GM12878 (cell line): ENCODE data around the gene NME8. TPM values are rescaled to one million over a fixed set of nuclear protein-coding genes. Genes with fewer than 3 reads are reported as not detected.

Experiments
- ATAC-seq: fragments of 200-7000 bp; cut with Tn5 transposase; 3 replicates; pipeline ENCODE4 v1.9.1; 2020; ENCODE audit warnings: mild to moderate bottlenecking, moderate library complexity
- BruUV-seq: library from RNA; stranded (reverse); fragments of 400-500 nt; replicated peaks from 2 replicates; lab custom pipeline; 2021; lab: Mats Ljungman, UMichigan
- CTCF ChIA-PET: fragments of 300-600 bp; sonication (Branson Sonifier 250); formaldehyde crosslinking; extraction: SDS; loops from one replicate; lab custom pipeline; 2021; ENCODE audit warnings: inconsistent platforms; lab: Yijun Ruan, JAX
- POLR2A ChIA-PET: fragments of 350-600 bp; formaldehyde crosslinking; extraction: SDS; loops from one replicate; lab custom pipeline; 2021; ENCODE audit warnings: inconsistent platforms; lab: Charles Lee
- RAD21 ChIA-PET: fragments of 300-600 bp; sonication (Branson Sonifier 250); formaldehyde crosslinking; loops from one replicate; lab custom pipeline; 2023; ENCODE audit warnings: antibody characterized with exemption; ENCODE audit not compliant: unreplicated experiment; lab: Charles Lee
- SMC1A ChIA-PET: fragments of 300-600 bp; sonication (Branson Sonifier 250); formaldehyde crosslinking; loops from one replicate; lab custom pipeline; 2023; ENCODE audit not compliant: unreplicated experiment, uncharacterized antibody; lab: Charles Lee
- DNase-seq: peaks from one replicate; pipeline ENCODE4 v3.0.0-alpha.2; 2011; ENCODE audit warnings: low read depth, low spot score
- FAIRE-seq: peaks from 3 replicates; lab custom pipeline; 2011; peaks lifted over from hg19 to GRCh38; lab: Jason Lieb, UNC
- H2AFZ ChIP-seq: 2 replicates; pipeline ENCODE4 v1.6.0; 2011; ENCODE audit warnings: low read depth, low read length, control low read depth; ENCODE audit not compliant: control insufficient read depth
- H3K27ac ChIP-seq: 2 replicates; pipeline ENCODE4 v1.5.1; 2011; ENCODE audit warnings: control low read depth; ENCODE audit not compliant: control insufficient read depth, insufficient read depth
- H3K27me3 ChIP-seq, 2 experiments: replicated peaks in 1 of 2; 2 replicates each; pipeline versions ENCODE4 v1.6.0 to v1.6.1; 2011; ENCODE audit warnings: low read length in 1 of 2; ENCODE audit not compliant: control insufficient read depth in 2 of 2, insufficient read depth in 2 of 2
- H3K36me3 ChIP-seq, 2 experiments: 2 replicates each; pipeline ENCODE4 v1.5.1; 2011; ENCODE audit warnings: low read length in 1 of 2; ENCODE audit not compliant: control insufficient read depth in 2 of 2, insufficient read depth in 2 of 2
- H3K4me1 ChIP-seq: 2 replicates; pipeline ENCODE4 v1.6.1; 2011; ENCODE audit warnings: mild to moderate bottlenecking, low read length, moderate library complexity, mixed read lengths; ENCODE audit not compliant: control insufficient read depth, insufficient read depth
- H3K4me2 ChIP-seq: 2 replicates; pipeline ENCODE4 v1.6.0; 2011; ENCODE audit warnings: control low read depth; ENCODE audit not compliant: control insufficient read depth, insufficient read depth
- H3K4me3 ChIP-seq: fragments of 200-600 bp; sonication (generic); 2 replicates; pipeline ENCODE4 v1.5.1; 2016
- H3K79me2 ChIP-seq: 2 replicates; pipeline ENCODE4 v1.6.0; 2011; ENCODE audit warnings: low read length; ENCODE audit not compliant: control insufficient read depth, insufficient read depth
- H3K9ac ChIP-seq: 2 replicates; pipeline ENCODE4 v1.8.0; 2011; ENCODE audit warnings: low read length, control low read depth, mixed read lengths; ENCODE audit not compliant: control insufficient read depth, insufficient read depth
- H3K9me3 ChIP-seq: replicated peaks from 3 replicates; pipeline ENCODE4 v1.5.1; 2011; ENCODE audit warnings: mild to moderate bottlenecking, low read length; ENCODE audit not compliant: control insufficient read depth, insufficient read depth
- H4K20me1 ChIP-seq: 2 replicates; pipeline ENCODE4 v1.6.0; 2011; ENCODE audit not compliant: control insufficient read depth, insufficient read depth
- CEBPB ChIP-seq, 2 experiments: fragments of 150-350 bp in 1 of 2; IDR thresholded peaks; 2 replicates each; pipeline ENCODE4 v1.6.1; 2012 to 2014; ENCODE audit warnings: low read depth in 2 of 2, low read length in 2 of 2, borderline replicate concordance in 1 of 2, inconsistent platforms in 1 of 2
- DPF2 ChIP-seq: fragments of 450-650 bp; IDR thresholded peaks from 2 replicates; pipeline ENCODE4 v1.6.1; 2017; ENCODE audit warnings: mild to moderate bottlenecking
- EZH2 ChIP-seq: IDR thresholded peaks from 2 replicates; pipeline ENCODE4 v1.6.1; 2012; ENCODE audit warnings: low read depth, mild to moderate bottlenecking, control low read depth, inconsistent platforms, low read length, borderline replicate concordance; ENCODE audit not compliant: control insufficient read depth
- GABPA ChIP-seq: IDR thresholded peaks from 2 replicates; pipeline ENCODE4 v1.6.1; 2014; ENCODE audit warnings: antibody characterized with exemption, low read depth, mild to moderate bottlenecking, inconsistent platforms
- IKZF1 ChIP-seq: fragments of 450-650 bp; conservative IDR thresholded peaks from 2 replicates; pipeline ENCODE4 v1.6.1; 2017; ENCODE audit warnings: antibody characterized with exemption, mild to moderate bottlenecking
- MAX ChIP-seq: IDR thresholded peaks from 2 replicates; pipeline ENCODE4 v1.6.1; 2012; ENCODE audit warnings: low read depth, low read length, improper control_type of control experiment
- MEF2B ChIP-seq: fragments of 450-650 bp; IDR thresholded peaks from 2 replicates; pipeline ENCODE4 v1.6.1; 2018; ENCODE audit warnings: mild to moderate bottlenecking, moderate library complexity; ENCODE audit not compliant: partially characterized antibody, poor library complexity, severe bottlenecking
- PKNOX1 ChIP-seq: fragments of 450-650 bp; IDR thresholded peaks from 2 replicates; pipeline ENCODE4 v1.6.1; 2016; ENCODE audit warnings: mild to moderate bottlenecking
- RCOR1 ChIP-seq: conservative IDR thresholded peaks from 2 replicates; pipeline ENCODE4 v1.6.1; 2012; ENCODE audit warnings: low read depth, low read length, improper control_type of control experiment
- RUNX3 ChIP-seq: IDR thresholded peaks from 2 replicates; pipeline ENCODE4 v1.6.1; 2012; ENCODE audit warnings: low read length, inconsistent platforms
- SMAD5 ChIP-seq: IDR thresholded peaks from 2 replicates; pipeline ENCODE4 v1.6.1; 2016; ENCODE audit warnings: antibody characterized with exemption, low read depth
- SPI1 ChIP-seq: IDR thresholded peaks from 2 replicates; pipeline ENCODE4 v1.6.1; 2011; ENCODE audit warnings: low read depth, mild to moderate bottlenecking, low read length, moderate library complexity, borderline replicate concordance; ENCODE audit not compliant: insufficient read depth
- SUPT20H ChIP-seq: IDR thresholded peaks from 2 replicates; pipeline ENCODE4 v1.6.1; 2011; ENCODE audit warnings: low read depth, mild to moderate bottlenecking, low read length, moderate library complexity, borderline replicate concordance; ENCODE audit not compliant: control insufficient read depth
- TBL1XR1 ChIP-seq: IDR thresholded peaks from 2 replicates; pipeline ENCODE4 v1.6.1; 2012; ENCODE audit warnings: low read depth, low read length, improper control_type of control experiment
- YY1 ChIP-seq: IDR thresholded peaks from 2 replicates; pipeline ENCODE4 v1.6.1; 2011; ENCODE audit warnings: low read depth, mild to moderate bottlenecking, low read length
- ZNF207 ChIP-seq: fragments of 450-650 bp; IDR thresholded peaks from 2 replicates; pipeline ENCODE4 v1.6.1; 2014; ENCODE audit warnings: antibody characterized with exemption, mild to moderate bottlenecking, borderline replicate concordance
- WGBS: methylation state at CpG from one replicate; pipeline ENCODE4 v1.1.6; 2016; ENCODE audit warnings: low lambda C conversion rate; ENCODE audit not compliant: insufficient replicate concordance, insufficient coverage; ENCODE audit errors: missing lambda C conversion rate; 5-methylcytosine and 5-hydroxymethylcytosine counted together
- in situ Hi-C: fragments of 300-500 bp; cut with MboI; formaldehyde crosslinking; loops from 9 replicates; pipeline ENCODE4 v1.14.3; 2018; ENCODE audit warnings: mixed read lengths
- intact Hi-C: fragments of 100-400 bp; cut with micrococcal nuclease; formaldehyde crosslinking; loops from one replicate; pipeline ENCODE4 v1.14.2; 2022; ENCODE audit not compliant: unreplicated experiment
- polyA plus RNA-seq, 11 experiments: library from polyadenylated mRNA; depleted of rRNA in 4 of 11; unstranded in 6 of 11; stranded (reverse) in 5 of 11; fragments of >200 nt; fragmentation: Nextera tagmentation in 4 of 11; fragmentation: Illumina TruSeq in 1 of 11; extraction: Ambion mirVana in 4 of 11; extraction: Trizol in 1 of 11; gene quantifications; 1 replicate in 1 of 11; 2 replicates in 10 of 11; pipeline versions ENCODE4 v1.2.1 to v1.2.3, GENCODE V29; 2011 to 2016; ENCODE audit warnings: inconsistent platforms in 2 of 11, missing spikeins in 2 of 11, low read depth in 1 of 11
- total RNA-seq, 4 experiments: library from RNA; depleted of rRNA in 3 of 4; stranded (reverse); fragments of >200 nt in 3 of 4; fragmentation: Illumina TruSeq in 1 of 4; extraction: Trizol in 1 of 4; gene quantifications; 2 replicates each; pipeline versions ENCODE4 v1.2.1 to v1.2.3, GENCODE V29; 2013 to 2021

NME8 gene
- total and polyA plus RNA-seq, 10 of the 15 experiments (the other 5 are each of a cell fraction or from before 2014, with no cell fraction given): 0.03 to 3.5 (median 0.52) TPM; not detected in 2

DNA sequence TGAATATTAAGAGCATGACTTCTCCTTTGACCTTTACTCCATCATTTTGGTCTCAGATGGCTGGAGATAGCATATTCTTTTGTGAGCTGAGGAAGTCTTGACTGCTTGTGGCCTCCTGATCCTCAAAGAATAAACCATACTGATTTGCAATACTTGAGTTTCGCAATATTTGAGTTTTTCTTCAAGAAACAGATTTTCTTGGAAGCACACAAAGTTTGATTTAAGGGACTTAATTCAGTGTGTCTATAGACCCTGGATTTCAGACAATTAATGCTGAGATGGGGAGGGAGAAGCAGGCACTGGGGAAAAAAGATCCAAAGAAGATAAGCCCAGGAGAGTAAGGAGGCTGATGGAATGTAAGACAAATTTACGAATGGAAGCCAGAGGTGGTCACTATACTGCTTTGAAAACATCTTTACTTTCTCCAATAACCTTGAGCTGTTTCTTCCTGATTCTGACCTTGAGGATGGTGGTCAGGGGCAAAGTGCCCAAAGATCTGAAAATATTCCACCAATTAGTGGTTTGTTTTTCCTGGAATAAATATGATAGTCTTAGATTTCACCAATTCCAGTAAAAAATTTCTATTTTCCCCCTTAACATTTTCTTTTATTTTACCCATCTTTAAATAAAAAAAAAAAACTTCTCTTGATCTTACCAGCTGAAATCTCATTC, 79.5 kb downstream of the NME8 start:
- intact Hi-C loops: no loop called here
- Histone ChIP-seq H2AFZ (no peak overlapping the region), H3K79me2 (no peaks in the 10 kb centered on the region), H3K36me3 (no peaks in the 10 kb centered on the region), H4K20me1 (no peaks in the 10 kb centered on the region), H3K27ac (no peak overlapping the region), H3K4me3 (no peak overlapping the region), H3K4me2 (no peak overlapping the region), H3K9ac (no peak overlapping the region), H3K27me3 (no peaks in the 10 kb centered on the region), H3K9me3 (peaks cover 8% of the 10 kb centered on the region; the same call in 2 of the 3 replicates), H3K4me1 (no peaks in the 10 kb centered on the region)
- SMC1A ChIA-PET: interaction anchor here (0.5 to 2.1 kb wide), 6 partner anchors 9 to 1384 kb away, joined by 3 to 11 read pairs (median 4); no protein-coding TSS in a partner anchor
- WGBS: 27% methylated on average over 2 of the region's 2 CpGs
- TF ChIP-seq SPI1 (no peak), RCOR1 (no peak), MAX (no peak), RUNX3 (no peak), IKZF1 (no peak), ZNF207 (no peak), TBL1XR1 (no peak), PKNOX1 (no peak), MEF2B (no peak), EZH2 (no peak), SUPT20H (no peak), GABPA (no peak), SMAD5 (no peak), DPF2 (no peak), CEBPB (IDR thresholded peaks at IDR 0.05; ENCODE audit: borderline replicate concordance in 1 of 2, low read depth in 2 of 2, low read length in 2 of 2) (no peak), YY1 (no peak)
- BruUV-seq: no TSS peak
- CTCF ChIA-PET: interaction anchor here (1.0 to 4.2 kb wide), 3 partner anchors 8 to 16 kb away, joined by 3 to 32 read pairs (median 5); partner anchors contain the start of gene SFRP4
- DNase-seq (no peak), ATAC-seq (no peak), FAIRE-seq (no peak)
- in situ Hi-C loops: no loop called here
- POLR2A ChIA-PET: interaction anchor here (0.9 kb wide), 1 partner anchor 17 kb away, joined by 3 read pairs; no protein-coding TSS in a partner anchor
- RAD21 ChIA-PET: interaction anchor here (0.9 to 1.8 kb wide), 2 partner anchors 14 to 16 kb away, joined by 4 to 7 read pairs; no protein-coding TSS in a partner anchor
